ENCODE data around the gene FAM241B.

The FAM241B gene

GRCh38 chr10:69657866-69658265 lies 27.8 kb downstream of the FAM241B start:
- Histone ChIP-seq H3K36me3 (ENCODE audit: control insufficient read depth, insufficient read depth, low read length) (no peaks in the 10 kb centered on the region), H3K9me3 (ENCODE audit: control insufficient read depth, low read length) (no peaks in the 10 kb centered on the region), H3K9ac (no peak overlapping the region), H3K27ac (no peak overlapping the region), H3K4me1 (no peaks in the 10 kb centered on the region), H3K4me2 (ENCODE audit: low read length) (no peak overlapping the region), H3K79me2 (no peaks in the 10 kb centered on the region), H3K27me3 (ENCODE audit: control insufficient read depth, insufficient read depth, low read length) (no peaks in the 10 kb centered on the region), H3K4me3 (ENCODE audit: low read depth, low read length) (no peak overlapping the region), H2AFZ (no peak overlapping the region)
- TF ChIP-seq CTCF (IDR thresholded peaks at IDR 0.05), result no peak

GRCh38 chr10:69659241-69660038 lies 29.4 kb downstream of the FAM241B start:
- Histone ChIP-seq H2AFZ (no peak overlapping the region), H3K36me3 (ENCODE audit: control insufficient read depth, insufficient read depth, low read length) (no peaks in the 10 kb centered on the region), H3K9me3 (ENCODE audit: control insufficient read depth, low read length) (no peaks in the 10 kb centered on the region), H3K4me1 (no peaks in the 10 kb centered on the region), H3K4me3 (ENCODE audit: low read depth, low read length) (no peak overlapping the region), H3K27ac (no peak overlapping the region), H3K79me2 (no peaks in the 10 kb centered on the region), H3K9ac (no peak overlapping the region), H3K27me3 (ENCODE audit: control insufficient read depth, insufficient read depth, low read length) (no peaks in the 10 kb centered on the region), H3K4me2 (ENCODE audit: low read length) (no peak overlapping the region)
- TF ChIP-seq CTCF (IDR thresholded peaks at IDR 0.05), result no peak

- Histone ChIP-seq H3K9ac (no peak overlapping the region), H2AFZ (no peak overlapping the region), H3K4me2 (ENCODE audit: low read length) (no peak overlapping the region), H3K27me3 (ENCODE audit: control insufficient read depth, insufficient read depth, low read length) (no peaks in the 10 kb centered on the region), H3K79me2 (no peaks in the 10 kb centered on the region), H3K4me3 (ENCODE audit: low read depth, low read length) (no peak overlapping the region), H3K9me3 (ENCODE audit: control insufficient read depth, low read length) (no peaks in the 10 kb centered on the region), H3K27ac (no peak overlapping the region), H3K36me3 (ENCODE audit: control insufficient read depth, insufficient read depth, low read length) (no peaks in the 10 kb centered on the region), H3K4me1 (no peaks in the 10 kb centered on the region)
- no peak for TF ChIP-seq CTCF (IDR thresholded peaks at IDR 0.05)
Measured at GRCh38 chr10:69660296-69660695, 30.2 kb downstream of the FAM241B start.

GRCh38 chr10:69661414-69662172 lies 31.5 kb downstream of the FAM241B start:
- no peaks in the 10 kb centered on the region for H3K27me3 ChIP-seq (ENCODE audit: control insufficient read depth, insufficient read depth, low read length)
- no peak overlapping the region for H3K9ac ChIP-seq
- no peak overlapping the region for H2AFZ ChIP-seq
- no peaks in the 10 kb centered on the region for H3K79me2 ChIP-seq
- H3K36me3 ChIP-seq (ENCODE audit: control insufficient read depth, insufficient read depth, low read length), result no peaks in the 10 kb centered on the region
- no peak overlapping the region for H3K27ac ChIP-seq
- no peaks in the 10 kb centered on the region for H3K9me3 ChIP-seq (ENCODE audit: control insufficient read depth, low read length)
- H3K4me1 ChIP-seq, result no peaks in the 10 kb centered on the region
- H3K4me2 ChIP-seq (ENCODE audit: low read length), result no peak overlapping the region
- no peak for TF ChIP-seq CTCF (IDR thresholded peaks at IDR 0.05)
- H3K4me3 ChIP-seq (ENCODE audit: low read depth, low read length), result no peak overlapping the region
